Right lobe of liver (tissue), 4 donors: ENCODE data around the gene MAST4.

Source experiments
- POLR2A ChIP-seq: fragments of 450-650 bp; IDR thresholded peaks from one replicate; pipeline ENCODE4 v1.6.1; 2017; ENCODE audit warnings: antibody characterized with exemption, mild to moderate bottlenecking
- TF ChIP-seq, protein P1 (sequence below), 4 donors: fragments of 200-600 bp in 3 of 4; fragments of 450-650 bp in 1 of 4; IDR thresholded peaks; one replicate each; pipeline versions ENCODE4 v1.5.1 to v1.8.0; 2016 to 2022; ENCODE audit warnings: antibody characterized with exemption in 4 of 4, mild to moderate bottlenecking in 2 of 4
- donor health status: DM: no; HTN: no; CAD: no.
- donor health status: DM: no; HTN: no; CAD: no.
- donor health status: DM: no; HTN: yes; CAD: no.

GRCh38 chr5:66967826-66968262 is 371.7 kb downstream of the MAST4 start:
- TF ChIP-seq, protein P1, sequence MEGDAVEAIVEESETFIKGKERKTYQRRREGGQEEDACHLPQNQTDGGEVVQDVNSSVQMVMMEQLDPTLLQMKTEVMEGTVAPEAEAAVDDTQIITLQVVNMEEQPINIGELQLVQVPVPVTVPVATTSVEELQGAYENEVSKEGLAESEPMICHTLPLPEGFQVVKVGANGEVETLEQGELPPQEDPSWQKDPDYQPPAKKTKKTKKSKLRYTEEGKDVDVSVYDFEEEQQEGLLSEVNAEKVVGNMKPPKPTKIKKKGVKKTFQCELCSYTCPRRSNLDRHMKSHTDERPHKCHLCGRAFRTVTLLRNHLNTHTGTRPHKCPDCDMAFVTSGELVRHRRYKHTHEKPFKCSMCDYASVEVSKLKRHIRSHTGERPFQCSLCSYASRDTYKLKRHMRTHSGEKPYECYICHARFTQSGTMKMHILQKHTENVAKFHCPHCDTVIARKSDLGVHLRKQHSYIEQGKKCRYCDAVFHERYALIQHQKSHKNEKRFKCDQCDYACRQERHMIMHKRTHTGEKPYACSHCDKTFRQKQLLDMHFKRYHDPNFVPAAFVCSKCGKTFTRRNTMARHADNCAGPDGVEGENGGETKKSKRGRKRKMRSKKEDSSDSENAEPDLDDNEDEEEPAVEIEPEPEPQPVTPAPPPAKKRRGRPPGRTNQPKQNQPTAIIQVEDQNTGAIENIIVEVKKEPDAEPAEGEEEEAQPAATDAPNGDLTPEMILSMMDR (IDR thresholded peaks at IDR 0.05), result no peak
- no peak for TF ChIP-seq POLR2A
